Liver (tissue), 9 donors: ENCODE results near the gene CDK1. TPM values are rescaled to one million over a fixed set of nuclear protein-coding genes. Genes with fewer than 3 reads are reported as not detected.
A peak's percentile ranks its signal among the peaks of the same experiment; 100 is the strongest.

Experiments used
- DNase-seq: peaks from one replicate; pipeline ENCODE4 v3.0.0-alpha.2; 2017; ENCODE audit warnings: low spot score
- H3K27ac ChIP-seq, 2 donors: one replicate each; pipeline ENCODE4 v1.7.0; 2013; ENCODE audit warnings: inconsistent platforms in 2 of 2, low read length in 2 of 2, control low read depth in 1 of 2, low read depth in 1 of 2, mild to moderate bottlenecking in 1 of 2
- H3K27me3 ChIP-seq, 4 donors: one replicate each; pipeline versions ENCODE4 v1.6.1 to v1.7.0; 2013; ENCODE audit warnings: low read length in 3 of 4, inconsistent platforms in 1 of 4, mild to moderate bottlenecking in 1 of 4, moderate library complexity in 1 of 4; ENCODE audit not compliant: control insufficient read depth in 4 of 4, insufficient read depth in 4 of 4
- H3K36me3 ChIP-seq, 4 donors: one replicate each; pipeline versions ENCODE4 v1.6.1 to v1.7.0; 2013; ENCODE audit warnings: low read length in 3 of 4, mild to moderate bottlenecking in 3 of 4, low read depth in 1 of 4, moderate library complexity in 1 of 4; ENCODE audit not compliant: control insufficient read depth in 4 of 4, insufficient read depth in 3 of 4
- H3K4me1 ChIP-seq, 4 donors: one replicate each; pipeline versions ENCODE4 v1.6.1 to v1.7.0; 2013; ENCODE audit warnings: low read length in 3 of 4, mild to moderate bottlenecking in 3 of 4, moderate library complexity in 1 of 4; ENCODE audit not compliant: control insufficient read depth in 4 of 4, insufficient read depth in 4 of 4
- H3K4me3 ChIP-seq, 3 donors: one replicate each; pipeline versions ENCODE4 v1.6.1 to v1.7.0; 2013; ENCODE audit warnings: low read length in 3 of 3, control low read depth in 1 of 3, low read depth in 1 of 3, mild to moderate bottlenecking in 1 of 3
- H3K9ac ChIP-seq, 2 donors: one replicate each; pipeline ENCODE4 v1.7.0; 2013; ENCODE audit warnings: low read length in 2 of 2, mild to moderate bottlenecking in 2 of 2, moderate library complexity in 2 of 2, control low read depth in 1 of 2, low read depth in 1 of 2
- H3K9me3 ChIP-seq, 4 donors: one replicate each; pipeline versions ENCODE4 v1.6.1 to v1.7.0; 2013; ENCODE audit warnings: low read length in 3 of 4; ENCODE audit not compliant: control insufficient read depth in 4 of 4
- EGR1 ChIP-seq, 2 donors: IDR thresholded peaks; 2 replicates each; pipeline ENCODE4 v1.6.1; 2016 to 2018; ENCODE audit warnings: antibody characterized with exemption in 2 of 2, low read depth in 2 of 2
- FOXA2 ChIP-seq: IDR thresholded peaks from 2 replicates; pipeline ENCODE4 v1.6.1; 2016; ENCODE audit warnings: antibody characterized with exemption
- HNF4A ChIP-seq, 2 donors: conservative IDR thresholded peaks; 2 replicates each; pipeline ENCODE4 v1.6.1; 2016; ENCODE audit warnings: antibody characterized with exemption in 2 of 2, mild to moderate bottlenecking in 2 of 2
- HNF4G ChIP-seq: IDR thresholded peaks from 2 replicates; pipeline ENCODE4 v1.6.1; 2016; ENCODE audit warnings: antibody characterized with exemption
- JUND ChIP-seq, 2 donors: IDR thresholded peaks; 2 replicates each; pipeline ENCODE4 v1.6.1; 2016; ENCODE audit warnings: antibody characterized with exemption in 2 of 2
- NR2F2 ChIP-seq: IDR thresholded peaks from 2 replicates; pipeline ENCODE4 v1.6.1; 2016; ENCODE audit warnings: antibody characterized with exemption
- RAD21 ChIP-seq, 2 donors: IDR thresholded peaks; 2 replicates each; pipeline ENCODE4 v1.6.1; 2016; ENCODE audit warnings: antibody characterized with exemption in 2 of 2, mild to moderate bottlenecking in 2 of 2
- RXRA ChIP-seq, 2 donors: IDR thresholded peaks; 2 replicates each; pipeline ENCODE4 v1.6.1; 2017 to 2018; ENCODE audit warnings: antibody characterized with exemption in 2 of 2, mild to moderate bottlenecking in 1 of 2
- SP1 ChIP-seq: IDR thresholded peaks from 2 replicates; pipeline ENCODE4 v1.6.1; 2018; ENCODE audit warnings: antibody characterized with exemption, mild to moderate bottlenecking
- TAF1 ChIP-seq: conservative IDR thresholded peaks from 2 replicates; pipeline ENCODE4 v1.6.1; 2016; ENCODE audit warnings: antibody characterized with exemption, mild to moderate bottlenecking
- WGBS: extraction: QIAGEN DNeasy Blood & Tissue Kit; methylation state at CpG from one replicate; pipeline ENCODE4 v1.1.7; 2013; 5-methylcytosine and 5-hydroxymethylcytosine counted together
- polyA plus RNA-seq, 2 donors: library from polyadenylated mRNA; stranded (reverse) in 1 of 2; unstranded in 1 of 2; fragments of 200-250 nt in 1 of 2; fragments of >200 nt in 1 of 2; fragmentation: Nextera tagmentation in 1 of 2; extraction: Ambion mirVana in 1 of 2; gene quantifications; one replicate each; pipeline versions ENCODE4 v1.2.1 to v1.2.3, GENCODE V29; 2013 to 2015
- total RNA-seq, 2 donors: library from RNA; depleted of rRNA; stranded (reverse); fragments of >200 nt; gene quantifications; one replicate each; pipeline ENCODE4 v1.2.3, GENCODE V29; 2014
- TF ChIP-seq, protein P1 (sequence below): IDR thresholded peaks from 2 replicates; pipeline ENCODE4 v1.6.1; 2016; ENCODE audit warnings: antibody characterized with exemption
- TF ChIP-seq, protein P2 (sequence below): IDR thresholded peaks from 2 replicates; pipeline ENCODE4 v1.6.1; 2016; ENCODE audit warnings: antibody characterized with exemption
- TF ChIP-seq, protein P3 (sequence below): fragments of 150-350 bp; IDR thresholded peaks from 2 replicates; pipeline ENCODE4 v1.5.1; 2017; ENCODE audit warnings: improper control_type of control experiment, low read depth, low read length; ENCODE audit not compliant: missing input control
- TF ChIP-seq, protein P4 (sequence below): IDR thresholded peaks from 2 replicates; pipeline ENCODE4 v1.6.1; 2016; ENCODE audit warnings: antibody characterized with exemption
- TF ChIP-seq, protein P5 (sequence below): IDR thresholded peaks from 2 replicates; pipeline ENCODE4 v1.6.1; 2016; ENCODE audit warnings: antibody characterized with exemption, mild to moderate bottlenecking
- donor health status: healthy.
- donor health status: healthy.
- donor health status: healthy.
- donor health status: healthy.
- donor health status: healthy.

The CDK1 gene
- total and polyA plus RNA-seq, 4 donors, result 0.08 to 73.5 (median 2.6) TPM

DNA sequence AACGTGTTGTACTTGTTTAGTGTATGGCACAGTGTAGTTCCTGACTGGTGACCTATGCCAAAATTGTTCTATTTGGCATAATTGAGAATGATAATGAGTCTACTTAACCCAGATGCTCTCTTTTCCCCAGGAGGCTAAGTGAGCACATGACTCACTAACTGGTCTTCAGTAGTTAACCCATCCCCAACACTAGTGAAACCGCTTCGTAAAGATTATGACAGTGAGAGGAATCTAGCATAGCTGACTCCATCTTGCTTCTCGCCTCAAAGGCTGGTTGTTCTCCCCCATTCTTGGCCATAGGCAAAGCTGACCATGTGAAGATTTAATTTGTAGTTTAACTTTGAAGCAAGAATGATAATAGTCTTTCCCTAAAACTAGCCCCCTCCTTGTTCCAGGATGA, 47.2 kb downstream of the CDK1 start:
- H3K9me3 ChIP-seq, result no peaks in the 10 kb centered on the region
- H3K9ac ChIP-seq, result no peak overlapping the region
- WGBS, result 78% methylated on average over 4 of the region's 4 CpGs
- no peak overlapping the region for H3K27ac ChIP-seq
- no peaks in the 10 kb centered on the region for H3K4me1 ChIP-seq
- H3K27me3 ChIP-seq, result no peaks in the 10 kb centered on the region
- no peak overlapping the region for H3K4me3 ChIP-seq
- no peak for TF ChIP-seq JUND (IDR thresholded peaks at IDR 0.05)
- TF ChIP-seq, protein P1, sequence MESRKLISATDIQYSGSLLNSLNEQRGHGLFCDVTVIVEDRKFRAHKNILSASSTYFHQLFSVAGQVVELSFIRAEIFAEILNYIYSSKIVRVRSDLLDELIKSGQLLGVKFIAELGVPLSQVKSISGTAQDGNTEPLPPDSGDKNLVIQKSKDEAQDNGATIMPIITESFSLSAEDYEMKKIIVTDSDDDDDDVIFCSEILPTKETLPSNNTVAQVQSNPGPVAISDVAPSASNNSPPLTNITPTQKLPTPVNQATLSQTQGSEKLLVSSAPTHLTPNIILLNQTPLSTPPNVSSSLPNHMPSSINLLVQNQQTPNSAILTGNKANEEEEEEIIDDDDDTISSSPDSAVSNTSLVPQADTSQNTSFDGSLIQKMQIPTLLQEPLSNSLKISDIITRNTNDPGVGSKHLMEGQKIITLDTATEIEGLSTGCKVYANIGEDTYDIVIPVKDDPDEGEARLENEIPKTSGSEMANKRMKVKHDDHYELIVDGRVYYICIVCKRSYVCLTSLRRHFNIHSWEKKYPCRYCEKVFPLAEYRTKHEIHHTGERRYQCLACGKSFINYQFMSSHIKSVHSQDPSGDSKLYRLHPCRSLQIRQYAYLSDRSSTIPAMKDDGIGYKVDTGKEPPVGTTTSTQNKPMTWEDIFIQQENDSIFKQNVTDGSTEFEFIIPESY, result no peak
- TF ChIP-seq RAD21 (IDR thresholded peaks at IDR 0.05), result no peak
- no peak for TF ChIP-seq TAF1
- TF ChIP-seq, protein P2, sequence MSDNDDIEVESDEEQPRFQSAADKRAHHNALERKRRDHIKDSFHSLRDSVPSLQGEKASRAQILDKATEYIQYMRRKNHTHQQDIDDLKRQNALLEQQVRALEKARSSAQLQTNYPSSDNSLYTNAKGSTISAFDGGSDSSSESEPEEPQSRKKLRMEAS, result no peak
- TF ChIP-seq, protein P3, sequence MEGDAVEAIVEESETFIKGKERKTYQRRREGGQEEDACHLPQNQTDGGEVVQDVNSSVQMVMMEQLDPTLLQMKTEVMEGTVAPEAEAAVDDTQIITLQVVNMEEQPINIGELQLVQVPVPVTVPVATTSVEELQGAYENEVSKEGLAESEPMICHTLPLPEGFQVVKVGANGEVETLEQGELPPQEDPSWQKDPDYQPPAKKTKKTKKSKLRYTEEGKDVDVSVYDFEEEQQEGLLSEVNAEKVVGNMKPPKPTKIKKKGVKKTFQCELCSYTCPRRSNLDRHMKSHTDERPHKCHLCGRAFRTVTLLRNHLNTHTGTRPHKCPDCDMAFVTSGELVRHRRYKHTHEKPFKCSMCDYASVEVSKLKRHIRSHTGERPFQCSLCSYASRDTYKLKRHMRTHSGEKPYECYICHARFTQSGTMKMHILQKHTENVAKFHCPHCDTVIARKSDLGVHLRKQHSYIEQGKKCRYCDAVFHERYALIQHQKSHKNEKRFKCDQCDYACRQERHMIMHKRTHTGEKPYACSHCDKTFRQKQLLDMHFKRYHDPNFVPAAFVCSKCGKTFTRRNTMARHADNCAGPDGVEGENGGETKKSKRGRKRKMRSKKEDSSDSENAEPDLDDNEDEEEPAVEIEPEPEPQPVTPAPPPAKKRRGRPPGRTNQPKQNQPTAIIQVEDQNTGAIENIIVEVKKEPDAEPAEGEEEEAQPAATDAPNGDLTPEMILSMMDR, result no peak
- TF ChIP-seq, protein P4, sequence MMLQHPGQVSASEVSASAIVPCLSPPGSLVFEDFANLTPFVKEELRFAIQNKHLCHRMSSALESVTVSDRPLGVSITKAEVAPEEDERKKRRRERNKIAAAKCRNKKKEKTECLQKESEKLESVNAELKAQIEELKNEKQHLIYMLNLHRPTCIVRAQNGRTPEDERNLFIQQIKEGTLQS, result no peak
- TF ChIP-seq FOXA2, result no peak
- TF ChIP-seq EGR1 (IDR thresholded peaks at IDR 0.05; ENCODE audit: low read depth in 2 of 2), result no peak
- no peak for TF ChIP-seq RXRA (IDR thresholded peaks at IDR 0.05)
- TF ChIP-seq NR2F2, result no peak
- TF ChIP-seq, protein P5, sequence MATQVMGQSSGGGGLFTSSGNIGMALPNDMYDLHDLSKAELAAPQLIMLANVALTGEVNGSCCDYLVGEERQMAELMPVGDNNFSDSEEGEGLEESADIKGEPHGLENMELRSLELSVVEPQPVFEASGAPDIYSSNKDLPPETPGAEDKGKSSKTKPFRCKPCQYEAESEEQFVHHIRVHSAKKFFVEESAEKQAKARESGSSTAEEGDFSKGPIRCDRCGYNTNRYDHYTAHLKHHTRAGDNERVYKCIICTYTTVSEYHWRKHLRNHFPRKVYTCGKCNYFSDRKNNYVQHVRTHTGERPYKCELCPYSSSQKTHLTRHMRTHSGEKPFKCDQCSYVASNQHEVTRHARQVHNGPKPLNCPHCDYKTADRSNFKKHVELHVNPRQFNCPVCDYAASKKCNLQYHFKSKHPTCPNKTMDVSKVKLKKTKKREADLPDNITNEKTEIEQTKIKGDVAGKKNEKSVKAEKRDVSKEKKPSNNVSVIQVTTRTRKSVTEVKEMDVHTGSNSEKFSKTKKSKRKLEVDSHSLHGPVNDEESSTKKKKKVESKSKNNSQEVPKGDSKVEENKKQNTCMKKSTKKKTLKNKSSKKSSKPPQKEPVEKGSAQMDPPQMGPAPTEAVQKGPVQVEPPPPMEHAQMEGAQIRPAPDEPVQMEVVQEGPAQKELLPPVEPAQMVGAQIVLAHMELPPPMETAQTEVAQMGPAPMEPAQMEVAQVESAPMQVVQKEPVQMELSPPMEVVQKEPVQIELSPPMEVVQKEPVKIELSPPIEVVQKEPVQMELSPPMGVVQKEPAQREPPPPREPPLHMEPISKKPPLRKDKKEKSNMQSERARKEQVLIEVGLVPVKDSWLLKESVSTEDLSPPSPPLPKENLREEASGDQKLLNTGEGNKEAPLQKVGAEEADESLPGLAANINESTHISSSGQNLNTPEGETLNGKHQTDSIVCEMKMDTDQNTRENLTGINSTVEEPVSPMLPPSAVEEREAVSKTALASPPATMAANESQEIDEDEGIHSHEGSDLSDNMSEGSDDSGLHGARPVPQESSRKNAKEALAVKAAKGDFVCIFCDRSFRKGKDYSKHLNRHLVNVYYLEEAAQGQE, result no peak
- no peak for TF ChIP-seq HNF4G
- TF ChIP-seq SP1, result no peak
- no peak for DNase-seq
- no peaks in the 10 kb centered on the region for H3K36me3 ChIP-seq

DNA sequence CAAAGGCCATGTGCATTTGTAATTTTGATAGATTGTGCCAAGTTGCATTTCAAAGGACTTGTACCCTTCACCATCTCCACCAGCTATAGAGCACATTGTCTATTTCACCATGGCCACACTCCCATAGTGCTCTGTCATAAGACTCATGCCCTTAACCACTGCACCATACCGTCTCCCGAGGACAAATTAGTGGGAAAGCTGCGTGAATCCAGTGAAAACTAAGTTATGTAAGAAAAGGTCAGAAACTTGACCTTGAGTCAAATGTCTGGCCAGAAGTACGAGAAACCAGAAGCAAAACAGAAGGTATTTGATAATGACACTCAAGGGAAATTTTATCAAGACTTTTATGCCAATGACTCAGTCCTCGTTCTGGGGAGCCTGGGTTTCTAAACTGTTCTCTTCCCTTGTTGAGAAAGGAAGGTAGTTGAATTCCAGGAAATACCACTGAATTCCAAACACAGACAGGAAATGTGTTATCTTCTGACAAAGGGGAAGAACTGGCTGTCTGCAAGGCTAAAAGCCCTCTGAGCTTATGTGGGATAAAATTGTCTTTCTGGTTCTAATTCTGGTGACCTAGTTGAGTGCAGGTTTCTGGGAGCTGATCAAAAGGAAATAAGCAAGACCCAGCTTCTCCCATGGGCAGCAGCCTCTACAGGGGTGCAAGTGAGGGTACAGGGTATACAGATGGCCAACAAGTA, 49.7 kb downstream of the CDK1 start:
- Histone ChIP-seq H3K4me3 (no peak overlapping the region), H3K27ac (peak overlapping the region in 1 of 2 donors; percentile 48), H3K27me3 (no peaks in the 10 kb centered on the region), H3K9me3 (no peaks in the 10 kb centered on the region), H3K36me3 (no peaks in the 10 kb centered on the region), H3K9ac (no peak overlapping the region), H3K4me1 (no peaks in the 10 kb centered on the region)
- no peak for DNase-seq
- TF ChIP-seq RAD21 (IDR thresholded peaks at IDR 0.05), result peak; percentile 12 to 26
- no peak for TF ChIP-seq HNF4A (conservative IDR thresholded peaks at IDR 0.05)
- TF ChIP-seq, protein P1, result no peak
- TF ChIP-seq RXRA (IDR thresholded peaks at IDR 0.05), result no peak
- TF ChIP-seq, protein P3, result no peak
- peak; percentile 97 for TF ChIP-seq NR2F2
- peak in 1 of 2 donors; percentile 36 for TF ChIP-seq JUND (IDR thresholded peaks at IDR 0.05)
- TF ChIP-seq, protein P2, result peak; percentile 16
- no peak for TF ChIP-seq HNF4G
- TF ChIP-seq EGR1 (IDR thresholded peaks at IDR 0.05; ENCODE audit: low read depth in 2 of 2), result peak in 1 of 2 donors; percentile 15
- TF ChIP-seq SP1, result peak; percentile 20
- 57% methylated on average over 5 of the region's 5 CpGs for WGBS
